A549 (cell line): Measurements from ENCODE around the gene DHX35. TPM values are rescaled to one million over a fixed set of nuclear protein-coding genes. Genes with fewer than 3 reads are reported as not detected.

ENCODE experiments used
- ATAC-seq, 2 experiments: fragments of 200-7000 bp in 1 of 2; fragments of >200 bp in 1 of 2; cut with Nextera tagmentation in 1 of 2; cut with Tn5 transposase in 1 of 2; 3 replicates each; pipeline versions ENCODE4 v1.8.0 to v1.9.1; 2018 to 2020; ENCODE audit warnings: mild to moderate bottlenecking in 1 of 2, moderate library complexity in 1 of 2
- CTCF ChIA-PET: fragments of 300-600 bp; sonication (Branson Sonifier 250); formaldehyde crosslinking; extraction: SDS; loops from one replicate; lab custom pipeline; 2021; ENCODE audit warnings: antibody characterized with exemption, inconsistent platforms; lab: Yijun Ruan, JAX
- POLR2A ChIA-PET: fragments of 350-600 bp; formaldehyde crosslinking; extraction: SDS; loops from one replicate; lab custom pipeline; 2021; ENCODE audit warnings: antibody characterized with exemption, inconsistent platforms; lab: Yijun Ruan, JAX
- DNase-seq, 2 experiments: peaks; one replicate each; pipeline versions ENCODE4 v3.0.0 to v3.0.0-alpha.2; 2011 to 2016; ENCODE audit warnings: low read depth in 1 of 2, low spot score in 1 of 2
- FAIRE-seq: peaks from 2 replicates; lab custom pipeline; 2011; peaks lifted over from hg19 to GRCh38; lab: Jason Lieb, UNC
- H3K27ac ChIP-seq, 2 experiments: fragments of >200 bp; sonication (Bioruptor Twin); formaldehyde crosslinking; 3 replicates each; pipeline ENCODE4 v1.5.1; 2016 to 2017
- H3K4me1 ChIP-seq: fragments of >200 bp; sonication (Bioruptor Twin); formaldehyde crosslinking; 3 replicates; pipeline ENCODE4 v1.6.1; 2016
- H3K4me2 ChIP-seq: fragments of >200 bp; sonication (Bioruptor Twin); formaldehyde crosslinking; 3 replicates; pipeline ENCODE4 v1.6.1; 2016
- H3K4me3 ChIP-seq: fragments of >200 bp; sonication (Bioruptor Twin); formaldehyde crosslinking; 3 replicates; pipeline ENCODE4 v1.5.1; 2016
- H3K9me3 ChIP-seq: fragments of >200 bp; sonication (Bioruptor Twin); formaldehyde crosslinking; 3 replicates; pipeline ENCODE4 v1.6.1; 2016
- CBX8 ChIP-seq: fragments of 200-600 bp; sonication (generic); IDR thresholded peaks from 2 replicates; pipeline ENCODE4 v1.6.1; 2016
- CEBPB ChIP-seq, 2 experiments: fragments of >200 bp in 1 of 2; sonication (Bioruptor Twin) in 1 of 2; formaldehyde crosslinking in 1 of 2; IDR thresholded peaks; 2 replicates each; pipeline ENCODE4 v1.6.1; 2012 to 2016
- CHD2 ChIP-seq: fragments of 150-350 bp; IDR thresholded peaks from 2 replicates; pipeline ENCODE4 v1.6.1; 2014; ENCODE audit warnings: low read length; ENCODE audit not compliant: partially characterized antibody
- FOXS1 ChIP-seq: fragments of 250-450 bp; sonication (Bioruptor Pico); IDR thresholded peaks from 2 replicates; pipeline ENCODE4 v1.5.0; 2020; ENCODE audit warnings: mild to moderate bottlenecking, moderate library complexity
- GATA3 ChIP-seq: IDR thresholded peaks from 2 replicates; pipeline ENCODE4 v1.6.1; 2012; ENCODE audit warnings: borderline replicate concordance
- JUN ChIP-seq, 2 experiments: fragments of >200 bp; sonication (Bioruptor Twin); formaldehyde crosslinking; IDR thresholded peaks; 2 replicates in 1 of 2; 3 replicates in 1 of 2; pipeline ENCODE4 v1.6.1; 2016 to 2017
- KDM1A ChIP-seq: fragments of 200-600 bp; sonication (generic); IDR thresholded peaks from 2 replicates; pipeline ENCODE4 v1.6.1; 2016; ENCODE audit warnings: low read depth, mild to moderate bottlenecking
- NFE2L2 ChIP-seq: fragments of 150-350 bp; conservative IDR thresholded peaks from 2 replicates; pipeline ENCODE4 v1.6.1; 2014; ENCODE audit warnings: low read length
- NR3C1 ChIP-seq: fragments of >200 bp; sonication (Bioruptor Twin); formaldehyde crosslinking; IDR thresholded peaks from 3 replicates; pipeline ENCODE4 v1.6.1; 2017
- POLR2A ChIP-seq: IDR thresholded peaks from 2 replicates; pipeline ENCODE4 v1.6.1; 2012; ENCODE audit warnings: mild to moderate bottlenecking, low read length
- RAD21 ChIP-seq, 2 experiments: fragments of >200 bp in 1 of 2; sonication (Bioruptor Twin) in 1 of 2; formaldehyde crosslinking in 1 of 2; IDR thresholded peaks in 1 of 2; conservative IDR thresholded peaks in 1 of 2; 2 replicates in 1 of 2; 3 replicates in 1 of 2; pipeline ENCODE4 v1.6.1; 2012 to 2018; ENCODE audit warnings: inconsistent platforms in 1 of 2
- RARB ChIP-seq: fragments of 250-450 bp; sonication (Bioruptor Pico); IDR thresholded peaks from 2 replicates; pipeline ENCODE4 v1.8.0; 2021; ENCODE audit warnings: mild to moderate bottlenecking, moderate library complexity
- RFX5 ChIP-seq: fragments of 450-650 bp; IDR thresholded peaks from 2 replicates; pipeline ENCODE4 v1.7.1; 2014; ENCODE audit warnings: antibody characterized with exemption, mild to moderate bottlenecking, moderate library complexity
- RNF2 ChIP-seq: fragments of 200-600 bp; sonication (generic); IDR thresholded peaks from 2 replicates; pipeline ENCODE4 v1.6.1; 2016; ENCODE audit warnings: low read depth, mild to moderate bottlenecking, antibody characterized with exemption, moderate library complexity, borderline replicate concordance
- SMC3 ChIP-seq: fragments of >200 bp; sonication (Bioruptor Twin); formaldehyde crosslinking; IDR thresholded peaks from 3 replicates; pipeline ENCODE4 v1.6.1; 2018; ENCODE audit warnings: inconsistent platforms
- TFCP2L1 ChIP-seq: fragments of 250-450 bp; sonication (Bioruptor Pico); IDR thresholded peaks from 2 replicates; pipeline ENCODE4 v1.5.0; 2021; ENCODE audit warnings: mild to moderate bottlenecking
- ZSCAN20 ChIP-seq: fragments of 250-450 bp; sonication (Bioruptor Pico); IDR thresholded peaks from 2 replicates; pipeline ENCODE4 v1.8.0; 2022; ENCODE audit warnings: mild to moderate bottlenecking, moderate library complexity
- WGBS: methylation state at CpG from one replicate; pipeline ENCODE4 v1.1.6; 2017; ENCODE audit errors: missing lambda C conversion rate; 5-methylcytosine and 5-hydroxymethylcytosine counted together
- polyA plus RNA-seq, 4 experiments: library from polyadenylated mRNA; depleted of rRNA in 3 of 4; stranded (reverse); fragments of >200 nt; fragmentation: RNase III in 1 of 4; extraction: RNeasy Plus Mini Kit Qiagen cat#74134 plus additional on column Dnase treatment in 1 of 4; gene quantifications; 2 replicates in 3 of 4; 3 replicates in 1 of 4; pipeline ENCODE4 v1.2.3, GENCODE V29; 2011 to 2017
- TF ChIP-seq, protein P1 (sequence below): fragments of 450-650 bp; IDR thresholded peaks from 2 replicates; pipeline ENCODE4 v1.6.1; 2014; ENCODE audit warnings: antibody characterized with exemption
- TF ChIP-seq, protein P2 (sequence below): fragments of 250-450 bp; sonication (Bioruptor Pico); IDR thresholded peaks from 2 replicates; pipeline ENCODE4 v1.5.0; 2020; ENCODE audit warnings: low read depth, mild to moderate bottlenecking, moderate library complexity
- TF ChIP-seq, protein P3 (sequence below): IDR thresholded peaks from 2 replicates; pipeline ENCODE4 v1.6.1; 2012; ENCODE audit warnings: low read depth, borderline replicate concordance
- TF ChIP-seq, protein P4 (sequence below): fragments of 200-600 bp; sonication (generic); IDR thresholded peaks from 2 replicates; pipeline ENCODE4 v1.6.1; 2016; ENCODE audit warnings: antibody characterized with exemption, mild to moderate bottlenecking, moderate library complexity
- TF ChIP-seq, protein P5 (sequence below): IDR thresholded peaks from 2 replicates; pipeline ENCODE4 v1.6.1; 2012

Gene DHX35
- polyA plus RNA-seq, 2 of the 4 experiments (the other 2 are of a cell fraction) = 7.7 to 13.8 TPM

DNA sequence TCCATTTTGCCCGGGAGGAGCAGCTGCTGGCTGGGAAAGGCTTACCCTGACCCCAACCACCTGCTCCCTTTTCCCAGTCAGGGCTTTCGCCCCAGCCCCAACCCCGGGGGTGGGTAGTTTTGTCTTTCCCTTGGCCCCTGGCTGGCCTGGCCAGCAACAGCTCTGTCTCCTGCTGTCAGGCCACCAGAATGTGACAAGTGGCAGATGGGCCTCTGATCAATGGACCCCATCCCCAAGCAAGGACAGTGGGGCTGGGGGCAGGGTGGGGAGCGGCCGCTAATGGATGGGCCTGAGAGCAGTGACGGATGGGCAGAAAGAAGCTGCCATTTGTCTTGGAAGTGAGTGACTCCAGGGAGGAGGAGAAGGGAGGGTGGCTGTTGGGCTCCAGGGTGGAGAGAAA lies 121.6 kb downstream of the DHX35 start:
- H3K4me1 ChIP-seq = no peaks in the 10 kb centered on the region
- CTCF ChIA-PET = interaction anchor here (1.0 to 17.5 kb wide), 4 partner anchors 7 to 32 kb away, joined by 4 to 332 read pairs (median 50); no protein-coding TSS in a partner anchor
- H3K4me3 ChIP-seq = no peak overlapping the region
- ATAC-seq = no peak
- no peak for FAIRE-seq
- H3K27ac ChIP-seq = no peak overlapping the region
- no peaks in the 10 kb centered on the region for H3K9me3 ChIP-seq
- no peak overlapping the region for H3K4me2 ChIP-seq
- DNase-seq = no peak
- POLR2A ChIA-PET = no interaction called here
- no peak for TF ChIP-seq NR3C1
- TF ChIP-seq CEBPB (IDR thresholded peaks at IDR 0.05) = no peak
- no peak for TF ChIP-seq CHD2
- TF ChIP-seq, protein P1, sequence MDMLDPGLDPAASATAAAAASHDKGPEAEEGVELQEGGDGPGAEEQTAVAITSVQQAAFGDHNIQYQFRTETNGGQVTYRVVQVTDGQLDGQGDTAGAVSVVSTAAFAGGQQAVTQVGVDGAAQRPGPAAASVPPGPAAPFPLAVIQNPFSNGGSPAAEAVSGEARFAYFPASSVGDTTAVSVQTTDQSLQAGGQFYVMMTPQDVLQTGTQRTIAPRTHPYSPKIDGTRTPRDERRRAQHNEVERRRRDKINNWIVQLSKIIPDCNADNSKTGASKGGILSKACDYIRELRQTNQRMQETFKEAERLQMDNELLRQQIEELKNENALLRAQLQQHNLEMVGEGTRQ = no peak
- TF ChIP-seq, protein P2, sequence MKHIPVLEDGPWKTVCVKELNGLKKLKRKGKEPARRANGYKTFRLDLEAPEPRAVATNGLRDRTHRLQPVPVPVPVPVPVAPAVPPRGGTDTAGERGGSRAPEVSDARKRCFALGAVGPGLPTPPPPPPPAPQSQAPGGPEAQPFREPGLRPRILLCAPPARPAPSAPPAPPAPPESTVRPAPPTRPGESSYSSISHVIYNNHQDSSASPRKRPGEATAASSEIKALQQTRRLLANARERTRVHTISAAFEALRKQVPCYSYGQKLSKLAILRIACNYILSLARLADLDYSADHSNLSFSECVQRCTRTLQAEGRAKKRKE (CRISPR knock-in tag) = no peak
- no peak for TF ChIP-seq GATA3
- TF ChIP-seq, protein P3, sequence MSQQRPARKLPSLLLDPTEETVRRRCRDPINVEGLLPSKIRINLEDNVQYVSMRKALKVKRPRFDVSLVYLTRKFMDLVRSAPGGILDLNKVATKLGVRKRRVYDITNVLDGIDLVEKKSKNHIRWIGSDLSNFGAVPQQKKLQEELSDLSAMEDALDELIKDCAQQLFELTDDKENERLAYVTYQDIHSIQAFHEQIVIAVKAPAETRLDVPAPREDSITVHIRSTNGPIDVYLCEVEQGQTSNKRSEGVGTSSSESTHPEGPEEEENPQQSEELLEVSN = no peak
- TF ChIP-seq RAD21 (conservative IDR thresholded peaks at IDR 0.05 in 1 of 2, IDR thresholded peaks at IDR 0.05 in 1 of 2) = no peak
- no peak for TF ChIP-seq RNF2
- TF ChIP-seq, protein P4, sequence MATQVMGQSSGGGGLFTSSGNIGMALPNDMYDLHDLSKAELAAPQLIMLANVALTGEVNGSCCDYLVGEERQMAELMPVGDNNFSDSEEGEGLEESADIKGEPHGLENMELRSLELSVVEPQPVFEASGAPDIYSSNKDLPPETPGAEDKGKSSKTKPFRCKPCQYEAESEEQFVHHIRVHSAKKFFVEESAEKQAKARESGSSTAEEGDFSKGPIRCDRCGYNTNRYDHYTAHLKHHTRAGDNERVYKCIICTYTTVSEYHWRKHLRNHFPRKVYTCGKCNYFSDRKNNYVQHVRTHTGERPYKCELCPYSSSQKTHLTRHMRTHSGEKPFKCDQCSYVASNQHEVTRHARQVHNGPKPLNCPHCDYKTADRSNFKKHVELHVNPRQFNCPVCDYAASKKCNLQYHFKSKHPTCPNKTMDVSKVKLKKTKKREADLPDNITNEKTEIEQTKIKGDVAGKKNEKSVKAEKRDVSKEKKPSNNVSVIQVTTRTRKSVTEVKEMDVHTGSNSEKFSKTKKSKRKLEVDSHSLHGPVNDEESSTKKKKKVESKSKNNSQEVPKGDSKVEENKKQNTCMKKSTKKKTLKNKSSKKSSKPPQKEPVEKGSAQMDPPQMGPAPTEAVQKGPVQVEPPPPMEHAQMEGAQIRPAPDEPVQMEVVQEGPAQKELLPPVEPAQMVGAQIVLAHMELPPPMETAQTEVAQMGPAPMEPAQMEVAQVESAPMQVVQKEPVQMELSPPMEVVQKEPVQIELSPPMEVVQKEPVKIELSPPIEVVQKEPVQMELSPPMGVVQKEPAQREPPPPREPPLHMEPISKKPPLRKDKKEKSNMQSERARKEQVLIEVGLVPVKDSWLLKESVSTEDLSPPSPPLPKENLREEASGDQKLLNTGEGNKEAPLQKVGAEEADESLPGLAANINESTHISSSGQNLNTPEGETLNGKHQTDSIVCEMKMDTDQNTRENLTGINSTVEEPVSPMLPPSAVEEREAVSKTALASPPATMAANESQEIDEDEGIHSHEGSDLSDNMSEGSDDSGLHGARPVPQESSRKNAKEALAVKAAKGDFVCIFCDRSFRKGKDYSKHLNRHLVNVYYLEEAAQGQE = no peak
- no peak for TF ChIP-seq TFCP2L1 (CRISPR knock-in tag)
- TF ChIP-seq POLR2A = no peak
- TF ChIP-seq, protein P5, sequence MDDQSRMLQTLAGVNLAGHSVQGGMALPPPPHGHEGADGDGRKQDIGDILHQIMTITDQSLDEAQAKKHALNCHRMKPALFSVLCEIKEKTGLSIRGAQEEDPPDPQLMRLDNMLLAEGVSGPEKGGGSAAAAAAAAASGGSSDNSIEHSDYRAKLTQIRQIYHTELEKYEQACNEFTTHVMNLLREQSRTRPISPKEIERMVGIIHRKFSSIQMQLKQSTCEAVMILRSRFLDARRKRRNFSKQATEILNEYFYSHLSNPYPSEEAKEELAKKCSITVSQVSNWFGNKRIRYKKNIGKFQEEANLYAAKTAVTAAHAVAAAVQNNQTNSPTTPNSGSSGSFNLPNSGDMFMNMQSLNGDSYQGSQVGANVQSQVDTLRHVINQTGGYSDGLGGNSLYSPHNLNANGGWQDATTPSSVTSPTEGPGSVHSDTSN = no peak
- TF ChIP-seq KDM1A = no peak
- TF ChIP-seq FOXS1 (CRISPR knock-in tag) = no peak
- TF ChIP-seq NFE2L2 = no peak
- TF ChIP-seq SMC3 = no peak
- no peak for TF ChIP-seq JUN (IDR thresholded peaks at IDR 0.05)
- no peak for TF ChIP-seq ZSCAN20 (CRISPR knock-in tag)
- WGBS = 47% methylated on average over 5 of the region's 6 CpGs

DNA sequence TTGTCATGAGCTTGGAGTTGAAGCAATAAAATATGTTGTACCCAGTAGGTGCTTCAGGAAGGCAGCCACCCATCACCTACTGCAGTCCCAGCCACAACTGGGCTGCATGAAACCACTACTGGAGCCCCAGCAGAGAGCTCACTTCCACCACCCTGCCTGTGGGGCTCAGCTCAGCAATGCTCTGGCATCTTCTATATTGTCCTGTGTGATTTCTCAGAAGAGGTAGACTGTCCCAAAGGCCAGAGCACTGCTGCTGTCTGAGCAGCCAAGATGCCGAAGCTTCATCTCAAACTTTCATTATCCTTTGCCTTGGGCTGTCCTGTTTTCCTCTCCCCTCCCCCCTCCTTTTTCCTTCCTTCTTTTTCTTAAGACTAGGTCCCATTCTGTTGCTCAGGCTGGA lies 126.9 kb downstream of the DHX35 start:
- Histone ChIP-seq H3K9me3 (no peaks in the 10 kb centered on the region), H3K4me1 (no peaks in the 10 kb centered on the region), H3K27ac (no peak overlapping the region), H3K4me2 (no peak overlapping the region), H3K4me3 (no peak overlapping the region)
- ATAC-seq (peak in 1 of 2 experiments; percentile 60; a peak in 3 of 6 replicates), FAIRE-seq (no peak), DNase-seq (no peak)
- ChIA-PET POLR2A (no interaction called here), CTCF (interaction anchor here (4.8 to 17.5 kb wide), 2 partner anchors 7 to 37 kb away, joined by 23 to 332 read pairs; no protein-coding TSS in a partner anchor)
- TF ChIP-seq RARB (no peak), GATA3 (no peak), TFCP2L1 (CRISPR knock-in tag) (no peak), CBX8 (no peak), RFX5 (no peak)
- TF ChIP-seq, protein P2 (CRISPR knock-in tag) = no peak
- WGBS = 0% methylated on average over 1 of the region's 1 CpG
